ENCODE results near the gene CSRNP3. TPM values are rescaled to one million over a fixed set of nuclear protein-coding genes. Genes with fewer than 3 reads are reported as not detected.
"Not testable (repeated sequence)": the region's sequence is repeated elsewhere in the genome, so short reads cannot be mapped to it uniquely, and the experiment has no call there.

The CSRNP3 gene
- total RNA-seq, 1 experiment from 2014 or later = 1.3 TPM

DNA sequence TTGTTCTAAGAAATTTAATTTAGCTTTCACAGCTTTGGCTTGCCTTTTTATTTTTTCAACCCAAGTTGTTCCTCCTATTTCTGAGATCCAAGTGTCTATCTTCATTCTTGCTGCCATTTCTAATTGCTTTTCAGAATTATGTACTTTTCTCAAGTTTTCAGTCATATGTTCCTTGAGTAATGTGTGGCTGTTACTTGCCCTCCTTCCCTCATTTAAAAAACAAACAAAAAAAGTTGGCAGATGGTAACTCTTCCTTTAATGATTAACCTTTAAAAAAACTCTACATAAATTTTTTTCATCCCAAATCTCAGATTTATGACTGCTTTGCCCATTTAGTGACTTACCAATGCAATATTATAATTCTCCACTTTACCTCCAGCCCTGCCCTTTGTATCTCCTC is 193.2 kb downstream of the CSRNP3 start:
- ChIA-PET POLR2A (no interaction called here), CTCF (no interaction called here)
- peaks cover 11% of the 10 kb centered on the region for H3K4me1 Mint-ChIP-seq (ENCODE audit: low read depth, unreplicated experiment)
- H3K27me3 Mint-ChIP-seq (ENCODE audit: insufficient read depth, unreplicated experiment) = peaks cover 6% of the 10 kb centered on the region
- DNase-seq = peak in 1 of 2 experiments; percentile 16
- peaks cover 18% of the 10 kb centered on the region for H3K4me1 ChIP-seq
- intact Hi-C loops (cut with micrococcal nuclease; ENCODE audit: unreplicated experiment) = loop anchor here (2.0 kb wide), 2 partner anchors 28 to 36 kb away; no protein-coding TSS in a partner anchor
- no peak overlapping the region for H3K4me3 Mint-ChIP-seq (ENCODE audit: unreplicated experiment)
- H3K9me3 ChIP-seq = no peaks in the 10 kb centered on the region
- no peak overlapping the region for H3K4me3 ChIP-seq (ENCODE audit: low read depth, low read length)
- TF ChIP-seq, protein P1, sequence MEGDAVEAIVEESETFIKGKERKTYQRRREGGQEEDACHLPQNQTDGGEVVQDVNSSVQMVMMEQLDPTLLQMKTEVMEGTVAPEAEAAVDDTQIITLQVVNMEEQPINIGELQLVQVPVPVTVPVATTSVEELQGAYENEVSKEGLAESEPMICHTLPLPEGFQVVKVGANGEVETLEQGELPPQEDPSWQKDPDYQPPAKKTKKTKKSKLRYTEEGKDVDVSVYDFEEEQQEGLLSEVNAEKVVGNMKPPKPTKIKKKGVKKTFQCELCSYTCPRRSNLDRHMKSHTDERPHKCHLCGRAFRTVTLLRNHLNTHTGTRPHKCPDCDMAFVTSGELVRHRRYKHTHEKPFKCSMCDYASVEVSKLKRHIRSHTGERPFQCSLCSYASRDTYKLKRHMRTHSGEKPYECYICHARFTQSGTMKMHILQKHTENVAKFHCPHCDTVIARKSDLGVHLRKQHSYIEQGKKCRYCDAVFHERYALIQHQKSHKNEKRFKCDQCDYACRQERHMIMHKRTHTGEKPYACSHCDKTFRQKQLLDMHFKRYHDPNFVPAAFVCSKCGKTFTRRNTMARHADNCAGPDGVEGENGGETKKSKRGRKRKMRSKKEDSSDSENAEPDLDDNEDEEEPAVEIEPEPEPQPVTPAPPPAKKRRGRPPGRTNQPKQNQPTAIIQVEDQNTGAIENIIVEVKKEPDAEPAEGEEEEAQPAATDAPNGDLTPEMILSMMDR (IDR thresholded peaks at IDR 0.05; ENCODE audit: insufficient read depth in 1 of 2, low read depth in 1 of 2, low read length in 1 of 2, severe bottlenecking in 1 of 2, unreplicated experiment in 1 of 2) = no peak
- peaks cover 33% of the 10 kb centered on the region for H3K9me3 Mint-ChIP-seq (ENCODE audit: unreplicated experiment)
- peak overlapping the region; percentile 65 for H3K27ac Mint-ChIP-seq (ENCODE audit: unreplicated experiment)
- no peaks in the 10 kb centered on the region for H3K36me3 Mint-ChIP-seq (ENCODE audit: insufficient read depth, unreplicated experiment)
- H3K27me3 ChIP-seq (replicated peaks; ENCODE audit: control insufficient read depth, insufficient read depth, low read length) = no peaks in the 10 kb centered on the region
- no TSS peak for BruUV-seq (replicated peaks)
- H3K36me3 ChIP-seq (ENCODE audit: control insufficient read depth, insufficient read depth, low read length) = no peaks in the 10 kb centered on the region

DNA sequence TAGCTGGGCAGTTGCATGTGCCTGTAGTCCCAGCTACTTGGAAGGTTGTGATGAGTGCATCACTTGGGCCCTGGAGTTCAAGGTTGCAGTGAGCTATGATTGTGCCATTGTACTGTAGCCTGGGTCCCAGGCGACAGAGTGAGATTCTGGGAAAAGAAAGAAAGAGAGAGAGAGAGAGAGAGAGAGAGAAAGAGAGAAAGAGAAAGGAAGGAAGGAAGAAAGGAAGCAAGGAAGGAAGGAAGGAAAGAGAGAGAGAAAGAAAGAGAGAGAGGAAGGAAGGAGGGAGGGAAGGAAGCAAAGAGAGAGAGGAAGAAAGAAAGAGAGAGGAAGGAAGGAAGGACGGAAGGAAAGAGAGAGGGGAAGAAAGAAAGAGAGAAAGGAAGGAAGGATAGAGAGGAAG is 196.1 kb downstream of the CSRNP3 start:
- Histone ChIP-seq H3K4me3 (ENCODE audit: low read depth, low read length) (no peak overlapping the region), H3K27me3 (replicated peaks; ENCODE audit: control insufficient read depth, insufficient read depth, low read length) (no peaks in the 10 kb centered on the region), H3K9me3 (no peaks in the 10 kb centered on the region), H3K36me3 (ENCODE audit: control insufficient read depth, insufficient read depth, low read length) (no peaks in the 10 kb centered on the region), H3K4me1 (peaks cover 18% of the 10 kb centered on the region)
- H3K4me1 Mint-ChIP-seq (ENCODE audit: low read depth, unreplicated experiment) = peaks cover 11% of the 10 kb centered on the region
- POLR2A ChIA-PET = no interaction called here
- intact Hi-C loops (cut with micrococcal nuclease; ENCODE audit: unreplicated experiment) = no loop called here
- CTCF ChIA-PET = no interaction called here
- no peak overlapping the region for H3K27ac Mint-ChIP-seq (ENCODE audit: unreplicated experiment)
- BruUV-seq (replicated peaks) = no TSS peak
- H3K9me3 Mint-ChIP-seq (ENCODE audit: unreplicated experiment) = peaks cover 20% of the 10 kb centered on the region
- no peaks in the 10 kb centered on the region for H3K36me3 Mint-ChIP-seq (ENCODE audit: insufficient read depth, unreplicated experiment)
- H3K27me3 Mint-ChIP-seq (ENCODE audit: insufficient read depth, unreplicated experiment) = peaks cover 6% of the 10 kb centered on the region
- DNase-seq = no peak
- H3K4me3 Mint-ChIP-seq (ENCODE audit: unreplicated experiment) = no peak overlapping the region
- TF ChIP-seq, protein P1 (IDR thresholded peaks at IDR 0.05; ENCODE audit: insufficient read depth in 1 of 2, low read depth in 1 of 2, low read length in 1 of 2, severe bottlenecking in 1 of 2, unreplicated experiment in 1 of 2) = no peak

DNA sequence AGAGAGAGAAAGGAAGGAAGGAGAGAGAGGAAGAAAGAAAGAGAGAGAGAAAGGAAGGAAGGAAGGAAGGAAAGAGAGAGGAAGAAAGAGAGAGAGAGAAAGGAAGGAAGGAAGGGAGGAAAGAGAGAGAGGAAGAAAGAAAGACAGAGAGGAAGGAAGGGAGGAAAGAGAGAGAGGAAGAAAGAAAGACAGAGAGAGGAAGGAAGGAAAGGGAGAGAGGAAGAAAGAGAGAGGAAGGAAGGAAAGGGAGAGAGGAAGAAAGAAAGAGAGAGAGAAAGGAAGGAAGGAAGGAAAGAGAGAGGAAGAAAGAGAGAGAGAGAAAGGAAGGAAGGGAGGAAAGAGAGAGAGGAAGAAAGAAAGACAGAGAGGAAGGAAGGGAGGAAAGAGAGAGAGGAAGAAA is 196.6 kb downstream of the CSRNP3 start:
- BruUV-seq (replicated peaks); DNase-seq; intact Hi-C loops (cut with micrococcal nuclease; ENCODE audit: unreplicated experiment); H3K27me3 Mint-ChIP-seq (ENCODE audit: insufficient read depth, unreplicated experiment); H3K27me3 ChIP-seq (replicated peaks; ENCODE audit: control insufficient read depth, insufficient read depth, low read length); H3K36me3 Mint-ChIP-seq (ENCODE audit: insufficient read depth, unreplicated experiment); H3K4me3 ChIP-seq (ENCODE audit: low read depth, low read length); H3K36me3 ChIP-seq (ENCODE audit: control insufficient read depth, insufficient read depth, low read length); CTCF ChIA-PET; H3K4me3 Mint-ChIP-seq (ENCODE audit: unreplicated experiment); H3K9me3 ChIP-seq; POLR2A ChIA-PET: not testable (repeated sequence)
- H3K4me1 ChIP-seq = peaks cover 18% of the 10 kb centered on the region
- Mint-ChIP-seq H3K4me1 (ENCODE audit: low read depth, unreplicated experiment) (peaks cover 11% of the 10 kb centered on the region), H3K27ac (ENCODE audit: unreplicated experiment) (peak overlapping the region; percentile 5), H3K9me3 (ENCODE audit: unreplicated experiment) (peaks cover 21% of the 10 kb centered on the region)

DNA sequence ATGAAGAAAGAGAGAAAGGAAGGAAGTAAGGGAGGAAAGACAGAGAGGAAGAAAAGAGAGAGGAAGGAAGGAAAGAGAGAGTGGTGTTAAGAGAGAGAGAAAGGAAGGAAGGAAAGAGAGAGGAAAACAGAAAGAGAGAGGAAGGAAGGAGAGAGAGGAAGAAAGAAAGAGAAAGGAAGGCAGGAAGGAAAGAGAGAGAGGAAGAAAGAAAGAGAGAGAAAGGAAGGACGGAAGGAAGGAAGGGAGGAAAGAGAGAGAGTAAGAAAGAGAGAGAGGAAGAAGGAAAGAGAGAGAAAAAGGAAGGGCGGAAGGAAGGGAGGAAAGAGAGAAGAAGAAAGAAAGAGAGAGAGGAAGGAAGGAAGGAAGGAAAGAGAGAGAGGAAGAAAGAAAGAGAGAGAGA is 197.1 kb downstream of the CSRNP3 start:
- no peaks in the 10 kb centered on the region for H3K36me3 Mint-ChIP-seq (ENCODE audit: insufficient read depth, unreplicated experiment)
- no TSS peak for BruUV-seq (replicated peaks)
- H3K4me3 Mint-ChIP-seq (ENCODE audit: unreplicated experiment) = no peak overlapping the region
- Histone ChIP-seq H3K4me1 (peaks cover 18% of the 10 kb centered on the region), H3K4me3 (ENCODE audit: low read depth, low read length) (no peak overlapping the region), H3K9me3 (no peaks in the 10 kb centered on the region), H3K36me3 (ENCODE audit: control insufficient read depth, insufficient read depth, low read length) (no peaks in the 10 kb centered on the region), H3K27me3 (replicated peaks; ENCODE audit: control insufficient read depth, insufficient read depth, low read length) (no peaks in the 10 kb centered on the region)
- no peak for DNase-seq
- ChIA-PET CTCF (no interaction called here), POLR2A (no interaction called here)
- peaks cover 11% of the 10 kb centered on the region for H3K4me1 Mint-ChIP-seq (ENCODE audit: low read depth, unreplicated experiment)
- TF ChIP-seq, protein P1 (IDR thresholded peaks at IDR 0.05; ENCODE audit: insufficient read depth in 1 of 2, low read depth in 1 of 2, low read length in 1 of 2, severe bottlenecking in 1 of 2, unreplicated experiment in 1 of 2) = no peak
- peaks cover 27% of the 10 kb centered on the region for H3K9me3 Mint-ChIP-seq (ENCODE audit: unreplicated experiment)
- peaks cover 6% of the 10 kb centered on the region for H3K27me3 Mint-ChIP-seq (ENCODE audit: insufficient read depth, unreplicated experiment)
- H3K27ac Mint-ChIP-seq (ENCODE audit: unreplicated experiment) = peak overlapping the region; percentile 5
- intact Hi-C loops (cut with micrococcal nuclease; ENCODE audit: unreplicated experiment) = no loop called here

All from Caco-2 (cell line).